ENCODE measurements around the gene TAF1B.
A peak's percentile ranks its signal among the peaks of the same experiment; 100 is the strongest.
"Not testable (repeated sequence)": the region's sequence is repeated elsewhere in the genome, so short reads cannot be mapped to it uniquely, and the experiment has no call there.

The TAF1B gene

DNA sequence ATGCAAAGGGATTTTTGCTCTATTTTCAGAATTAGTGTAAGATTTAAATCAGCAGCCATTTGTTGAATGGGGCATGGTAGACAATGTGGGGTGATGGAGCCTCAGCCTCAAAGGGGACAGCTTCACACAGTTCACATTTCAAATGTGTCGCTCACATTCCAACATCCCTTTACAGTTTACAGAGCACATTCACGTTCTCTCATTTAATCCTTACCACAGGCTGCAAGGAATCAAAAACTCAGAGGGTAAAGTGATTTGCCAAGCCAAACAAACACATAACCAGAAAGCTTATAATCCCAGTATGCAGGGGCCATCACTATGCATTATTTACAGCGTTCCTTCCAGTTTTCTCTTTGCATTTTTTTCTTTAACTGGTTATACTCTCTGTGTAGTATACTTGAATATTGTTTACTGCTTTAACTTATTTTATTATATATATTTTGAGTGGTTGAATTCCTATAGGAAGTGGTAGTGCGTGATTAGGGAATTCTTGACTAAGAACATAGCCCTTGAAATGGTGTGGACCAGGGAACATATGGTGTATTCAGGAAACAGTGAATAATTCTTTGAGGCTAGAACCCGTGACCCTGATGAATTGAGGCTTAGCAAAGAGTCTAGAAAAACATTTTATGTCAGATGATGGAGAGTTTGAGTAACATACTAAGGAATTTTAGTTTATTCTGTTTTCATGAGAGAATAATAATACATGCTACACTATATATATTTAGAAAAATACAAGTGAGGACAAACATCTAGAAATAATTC, 18.1 kb upstream of the TAF1B start:
- DNase-seq (ENCODE audit: low read depth, low spot score), result no peak
- H3K4me3 ChIP-seq (ENCODE audit: low read length), result no peak overlapping the region

DNA sequence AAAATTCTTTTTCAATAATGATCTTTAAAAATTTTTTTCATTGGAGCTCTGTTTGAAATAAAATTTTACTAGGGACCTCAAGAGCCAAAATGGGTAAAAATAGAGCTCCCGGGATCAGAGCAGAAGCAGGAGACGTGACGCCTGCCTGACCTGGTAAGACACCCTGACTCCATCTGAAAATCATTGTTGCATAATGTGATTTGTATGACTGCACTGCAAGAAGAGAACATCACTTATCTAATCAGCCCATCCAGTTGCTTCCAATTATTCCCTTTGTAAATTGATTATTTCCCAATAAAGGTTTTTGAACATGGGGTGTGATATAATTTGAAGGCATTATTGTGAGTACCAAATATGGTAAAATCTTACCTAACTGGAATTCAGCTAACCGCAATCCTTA, 17.1 kb upstream of the TAF1B start:
- no peak for DNase-seq (ENCODE audit: low read depth, low spot score)
- H3K4me3 ChIP-seq (ENCODE audit: low read length), result no peak overlapping the region

DNA sequence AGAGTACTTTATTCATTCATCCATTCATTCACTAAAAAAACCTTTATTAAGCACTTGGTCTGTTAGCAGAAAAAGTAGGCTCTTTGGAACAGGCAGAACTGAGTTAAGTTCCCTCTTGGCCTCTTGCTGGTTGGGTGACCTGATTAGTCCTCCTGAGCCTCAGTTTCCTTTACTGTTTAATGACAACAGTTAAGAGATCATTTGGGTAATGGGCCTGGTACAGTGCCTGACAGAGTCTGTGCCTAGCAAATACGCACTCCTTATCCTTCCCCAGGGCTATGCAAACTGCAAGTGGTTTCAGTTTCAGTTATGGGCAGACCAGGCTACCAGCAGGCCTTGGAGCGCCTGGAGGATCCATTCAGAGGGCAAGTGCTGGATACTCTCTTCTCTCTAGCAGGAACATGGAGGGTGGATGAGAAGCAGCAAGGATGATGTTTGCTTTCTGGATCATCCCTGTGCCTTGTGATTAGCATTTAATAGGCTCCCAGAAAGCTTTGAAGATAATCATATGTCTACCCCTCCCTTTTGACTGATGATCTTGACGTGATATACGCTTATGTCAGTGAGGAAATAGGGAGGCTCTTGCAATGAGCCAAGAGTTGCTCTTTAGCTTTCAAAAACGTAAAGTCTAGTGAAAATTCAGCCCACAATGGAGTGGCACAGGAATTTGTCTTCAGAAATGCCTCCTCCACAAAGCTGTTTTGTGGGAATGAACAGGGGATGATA, 12.4 kb upstream of the TAF1B start:
- no peak for DNase-seq (ENCODE audit: low read depth, low spot score)
- no peak overlapping the region for H3K4me3 ChIP-seq (ENCODE audit: low read length)

DNA sequence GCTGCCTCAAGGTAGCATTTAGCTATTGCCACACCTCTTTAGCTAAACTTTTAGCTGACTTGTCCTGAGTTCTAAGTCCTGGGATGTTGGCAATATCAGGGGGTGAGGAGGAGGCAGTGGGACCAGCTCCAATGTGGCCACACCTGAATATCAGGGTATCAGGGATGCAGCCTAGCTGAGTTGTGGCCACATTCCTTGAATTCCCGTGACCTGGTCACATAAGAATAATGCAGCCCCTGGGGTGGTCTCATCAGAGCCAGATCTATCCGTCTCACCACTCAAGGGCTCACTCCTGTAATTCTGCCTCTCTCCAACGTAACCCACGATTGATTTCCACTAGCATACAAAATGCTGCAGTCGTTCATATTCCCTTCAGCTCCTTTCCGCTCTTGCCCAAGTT, 11.6 kb upstream of the TAF1B start:
- no peak for DNase-seq (ENCODE audit: low read depth, low spot score)
- H3K4me3 ChIP-seq (ENCODE audit: low read length), result no peak overlapping the region

DNA sequence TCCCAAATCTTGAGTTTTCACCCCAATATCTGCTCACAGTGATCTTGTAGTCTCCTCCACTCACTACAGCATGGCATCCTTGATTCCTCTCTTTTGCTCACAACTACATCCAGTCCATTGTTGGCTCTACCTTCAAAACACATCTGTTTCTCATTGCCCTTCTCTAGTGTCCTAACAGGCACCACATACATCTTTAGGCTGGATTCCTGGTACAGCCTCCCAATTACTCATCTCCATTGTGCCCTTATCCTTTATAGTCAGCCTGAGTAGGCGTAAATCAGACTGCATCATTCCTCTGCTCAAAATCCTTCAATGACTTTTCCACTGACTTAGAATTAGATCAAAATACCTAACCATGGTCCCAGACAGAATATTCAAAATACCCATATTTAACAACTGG, 10.7 kb upstream of the TAF1B start:
- H3K4me3 ChIP-seq (ENCODE audit: low read length), result no peak overlapping the region
- DNase-seq (ENCODE audit: low read depth, low spot score), result no peak

DNA sequence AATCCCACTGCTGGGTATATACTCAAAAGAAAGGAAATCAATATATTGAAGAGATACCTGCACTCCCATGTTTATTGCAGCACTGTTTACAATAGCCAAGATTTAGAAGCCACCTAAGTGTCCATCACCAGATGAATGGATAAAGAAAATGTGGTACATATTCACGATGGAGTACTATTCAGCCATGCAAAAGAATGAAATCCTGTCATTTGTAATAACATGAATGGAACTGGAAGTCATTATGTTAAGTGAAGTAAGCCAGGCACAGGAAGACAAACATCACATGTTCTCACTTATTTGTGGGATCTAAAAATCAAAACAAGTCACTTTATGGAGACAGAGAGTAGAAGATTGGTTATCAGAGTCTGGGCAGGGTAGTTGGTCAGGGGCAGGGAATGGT, 8.2 kb upstream of the TAF1B start:
- H3K4me3 ChIP-seq (ENCODE audit: low read length); DNase-seq (ENCODE audit: low read depth, low spot score): not testable (repeated sequence)

DNA sequence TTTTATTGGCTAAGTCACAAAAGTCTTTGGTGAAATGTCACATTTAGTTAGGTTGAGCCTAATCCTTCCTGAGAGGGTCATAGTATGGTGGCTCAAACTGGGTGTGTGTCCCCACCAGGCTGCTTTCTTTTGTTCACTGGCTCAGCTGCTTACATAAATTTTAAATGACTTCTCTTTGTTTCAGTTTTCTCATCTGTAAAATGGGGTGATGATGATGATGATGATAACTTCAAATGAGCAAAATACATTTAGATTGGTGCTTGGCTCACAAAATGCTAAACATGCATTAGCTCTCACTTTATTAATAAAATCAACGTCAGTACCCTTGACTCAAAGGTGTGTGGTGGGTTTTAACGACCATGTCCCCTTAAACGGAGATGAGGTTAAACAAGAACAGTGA, 7.2 kb upstream of the TAF1B start:
- no peak overlapping the region for H3K4me3 ChIP-seq (ENCODE audit: low read length)
- DNase-seq (ENCODE audit: low read depth, low spot score), result no peak

DNA sequence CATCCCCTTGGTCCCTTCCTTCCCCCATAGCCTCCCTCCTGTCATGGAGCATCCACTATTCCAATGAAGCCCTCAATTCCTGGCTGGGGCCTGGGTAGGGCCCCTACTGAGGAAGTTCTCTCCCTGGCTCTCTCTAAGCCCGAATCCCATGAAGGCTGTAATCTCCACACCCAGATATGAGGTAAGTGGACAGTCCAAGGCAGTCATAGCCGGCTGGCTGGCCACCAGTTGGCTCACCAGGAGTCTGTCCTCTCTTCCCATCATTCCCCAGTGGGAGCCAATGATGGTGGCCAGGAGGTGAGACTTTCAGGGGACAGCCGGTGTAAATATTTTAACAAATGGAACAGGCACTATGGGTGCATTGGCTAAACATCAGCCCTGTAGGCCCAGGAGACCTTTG, 6.8 kb upstream of the TAF1B start:
- no peak for DNase-seq (ENCODE audit: low read depth, low spot score)
- no peak overlapping the region for H3K4me3 ChIP-seq (ENCODE audit: low read length)

DNA sequence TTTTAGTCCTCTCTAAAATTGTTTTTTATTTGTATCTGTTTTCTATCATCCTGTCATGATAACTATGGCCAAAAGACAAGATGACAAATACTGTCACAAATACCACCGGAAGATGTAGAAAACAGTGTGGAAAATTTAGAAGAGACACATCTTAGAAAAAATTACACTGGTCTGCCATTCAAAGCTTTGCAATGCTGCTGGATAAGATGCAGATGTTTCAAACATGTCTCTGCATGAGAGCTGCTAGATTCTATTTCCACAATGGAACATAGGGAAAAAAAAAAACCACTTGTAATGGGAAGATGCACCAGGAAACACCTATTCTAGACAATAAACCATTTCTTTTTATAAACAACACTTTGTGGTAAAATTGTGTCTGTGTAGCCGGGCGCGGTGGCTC, 5.8 kb upstream of the TAF1B start:
- no peak for DNase-seq (ENCODE audit: low read depth, low spot score)
- no peak overlapping the region for H3K4me3 ChIP-seq (ENCODE audit: low read length)

DNA sequence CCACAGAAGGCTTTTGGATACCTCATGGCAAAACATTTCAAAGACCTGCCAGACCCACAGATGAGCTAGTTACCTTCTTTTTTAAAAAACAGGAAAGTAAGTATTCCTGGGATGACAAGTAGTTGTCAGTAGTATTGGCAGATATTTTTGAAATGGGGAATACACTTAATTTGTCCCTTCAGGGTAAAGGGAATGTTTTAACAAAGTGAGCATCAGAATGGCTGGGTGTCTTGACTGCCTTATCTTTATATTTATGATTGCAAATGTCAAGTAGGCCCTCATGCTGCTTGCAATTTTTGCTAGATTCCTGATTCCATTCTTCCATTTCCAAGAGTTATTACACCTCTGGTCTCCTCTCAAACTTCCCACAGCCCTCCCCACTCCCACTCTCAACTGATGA, 4.9 kb upstream of the TAF1B start:
- H3K4me3 ChIP-seq (ENCODE audit: low read length), result no peak overlapping the region
- DNase-seq (ENCODE audit: low read depth, low spot score), result no peak

DNA sequence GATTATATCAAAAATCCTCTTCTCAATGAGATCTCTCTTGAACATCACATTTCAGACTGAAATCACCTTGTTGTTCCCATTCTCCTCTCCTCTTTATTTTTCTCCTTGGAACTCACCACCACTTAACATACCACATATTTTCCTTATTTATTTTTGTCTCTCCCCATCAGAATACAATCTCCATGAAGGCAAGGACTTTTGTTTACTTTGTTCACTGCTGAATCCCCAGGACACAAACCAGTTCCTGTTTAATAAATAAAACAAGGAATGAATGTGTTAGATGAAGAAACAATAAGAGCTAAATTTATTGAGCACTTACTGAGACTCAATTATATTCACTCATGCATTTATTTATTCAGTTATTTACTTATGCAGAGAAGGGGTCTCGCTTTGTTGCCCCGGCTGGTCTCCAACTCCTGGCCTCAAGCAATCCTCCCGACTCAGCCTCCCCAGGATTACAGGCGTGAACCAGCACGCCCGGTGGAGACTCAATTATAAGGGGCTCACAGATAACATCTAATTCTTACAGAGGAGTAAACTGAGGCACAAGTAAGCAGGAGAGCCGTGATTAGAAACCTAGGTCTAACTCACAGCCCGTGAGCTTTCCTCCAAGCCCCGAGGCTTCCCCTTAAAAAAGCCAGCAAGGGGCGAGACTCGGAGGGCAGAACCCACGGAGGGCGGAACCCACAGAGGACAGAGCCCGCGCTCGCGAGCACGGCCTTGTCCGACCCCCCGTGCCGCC, 616 bp upstream of the TAF1B start:
- DNase-seq (ENCODE audit: low read depth, low spot score), result no peak
- H3K4me3 ChIP-seq (ENCODE audit: low read length), result peak overlapping the region; percentile 90

DNA sequence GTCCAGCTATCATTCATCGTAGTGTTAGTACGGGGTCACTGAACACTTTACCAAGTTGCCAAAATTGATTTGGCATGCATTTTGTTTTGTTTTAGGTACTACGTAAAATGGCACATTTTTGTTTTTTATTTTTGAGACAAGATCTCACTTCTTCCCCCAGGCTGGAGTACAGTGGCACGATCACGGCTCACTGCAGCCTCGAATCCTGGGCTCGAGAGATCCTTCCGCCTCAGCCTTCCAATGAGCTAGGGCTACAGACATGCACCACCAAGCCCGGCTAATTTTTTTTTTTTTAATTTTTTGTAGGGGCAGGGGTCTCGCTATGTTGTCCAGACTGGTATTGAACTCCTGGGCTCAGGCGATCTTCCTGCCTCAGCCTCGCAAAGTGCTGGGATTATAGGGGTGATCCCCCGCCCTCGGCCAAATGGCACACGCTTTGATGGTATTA, 786 bp downstream of the TAF1B start:
- H3K4me3 ChIP-seq (ENCODE audit: low read length), result peak overlapping the region; percentile 90

DNA sequence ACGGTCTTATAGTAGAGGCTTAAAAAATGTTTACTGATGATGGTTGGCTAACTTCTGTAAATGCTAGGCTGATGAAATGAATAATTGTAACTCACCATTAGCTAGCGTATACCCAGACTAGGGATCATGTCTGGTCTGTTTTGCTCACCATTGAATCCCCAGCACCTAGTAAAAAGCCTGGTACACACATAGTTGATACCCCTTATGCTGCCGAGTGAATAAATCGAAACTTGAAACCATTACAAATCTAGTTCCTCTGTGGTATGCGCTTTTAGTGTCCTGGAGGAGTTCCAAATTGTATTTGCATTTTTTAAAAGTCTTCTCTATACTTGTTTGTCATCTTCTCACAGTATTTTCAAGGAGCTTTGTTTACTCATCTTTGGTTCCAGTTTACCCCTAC, 1.3 kb downstream of the TAF1B start:
- H3K4me3 ChIP-seq (ENCODE audit: low read length), result peak overlapping the region; percentile 90
- no peak for DNase-seq (ENCODE audit: low read depth, low spot score)

More for the DNA sequence above, 786 bp downstream of the TAF1B start:
- no peak for DNase-seq (ENCODE audit: low read depth, low spot score)

DNA sequence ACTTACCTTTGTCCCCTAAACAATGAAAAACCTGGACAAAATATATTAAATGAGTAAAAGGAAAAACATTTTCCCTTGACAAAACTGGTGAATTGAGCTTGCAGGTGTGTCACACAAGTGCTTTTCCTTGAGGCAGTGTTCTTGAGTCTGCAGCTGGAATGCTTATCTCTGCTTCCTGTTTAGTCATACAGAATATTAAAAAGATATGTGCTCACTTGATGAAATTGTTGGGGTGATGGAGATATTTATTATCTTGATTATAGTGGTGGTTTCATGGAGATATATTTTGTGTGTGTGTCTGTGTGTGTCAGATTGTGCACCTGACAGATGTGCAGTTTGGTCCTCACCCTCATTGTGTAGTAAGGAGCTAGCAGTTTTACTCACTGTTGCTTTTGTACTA, 3.3 kb downstream of the TAF1B start:
- H3K4me3 ChIP-seq (ENCODE audit: low read length), result no peak overlapping the region
- no peak for DNase-seq (ENCODE audit: low read depth, low spot score)

DNA sequence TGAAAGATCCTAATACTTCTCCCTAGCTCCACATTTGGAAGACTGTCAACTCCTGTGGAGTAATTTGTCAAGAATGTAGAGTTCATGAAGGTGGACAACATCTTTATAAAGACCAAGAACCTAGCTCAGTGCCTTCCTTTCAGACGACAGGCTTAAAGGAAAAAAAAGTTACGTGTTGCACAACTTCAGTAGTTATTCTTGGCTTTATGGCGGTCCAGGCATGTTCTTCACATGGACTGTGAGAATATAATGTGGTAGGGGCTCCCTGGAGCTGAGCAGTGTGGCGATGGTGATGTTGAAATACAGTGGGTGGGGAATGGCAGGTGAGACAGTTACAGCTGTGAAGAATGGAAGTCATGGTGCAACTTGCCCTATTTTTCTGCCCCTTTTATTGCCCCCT, 3.9 kb downstream of the TAF1B start:
- DNase-seq (ENCODE audit: low read depth, low spot score), result no peak
- H3K4me3 ChIP-seq (ENCODE audit: low read length), result no peak overlapping the region

DNA sequence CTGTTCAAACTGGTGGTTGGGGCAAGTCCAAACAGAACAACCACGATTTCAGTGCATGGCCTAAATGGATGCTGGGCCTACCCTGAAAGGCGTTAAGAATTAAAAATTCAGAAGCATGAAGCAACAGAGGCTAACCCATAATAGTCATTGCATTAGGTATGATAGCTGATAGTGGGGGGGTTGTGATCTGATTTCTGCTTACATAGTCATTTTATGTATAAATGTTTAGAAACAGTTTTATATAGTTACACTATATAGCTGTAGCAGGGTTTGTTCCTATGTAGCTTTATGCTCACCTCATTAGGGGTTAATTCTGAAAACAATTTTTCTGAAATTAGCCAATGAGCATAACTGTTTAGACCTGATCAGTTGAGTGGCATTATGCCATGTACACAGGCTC, 9.6 kb downstream of the TAF1B start:
- no peak for DNase-seq (ENCODE audit: low read depth, low spot score)
- H3K4me3 ChIP-seq (ENCODE audit: low read length), result no peak overlapping the region

DNA sequence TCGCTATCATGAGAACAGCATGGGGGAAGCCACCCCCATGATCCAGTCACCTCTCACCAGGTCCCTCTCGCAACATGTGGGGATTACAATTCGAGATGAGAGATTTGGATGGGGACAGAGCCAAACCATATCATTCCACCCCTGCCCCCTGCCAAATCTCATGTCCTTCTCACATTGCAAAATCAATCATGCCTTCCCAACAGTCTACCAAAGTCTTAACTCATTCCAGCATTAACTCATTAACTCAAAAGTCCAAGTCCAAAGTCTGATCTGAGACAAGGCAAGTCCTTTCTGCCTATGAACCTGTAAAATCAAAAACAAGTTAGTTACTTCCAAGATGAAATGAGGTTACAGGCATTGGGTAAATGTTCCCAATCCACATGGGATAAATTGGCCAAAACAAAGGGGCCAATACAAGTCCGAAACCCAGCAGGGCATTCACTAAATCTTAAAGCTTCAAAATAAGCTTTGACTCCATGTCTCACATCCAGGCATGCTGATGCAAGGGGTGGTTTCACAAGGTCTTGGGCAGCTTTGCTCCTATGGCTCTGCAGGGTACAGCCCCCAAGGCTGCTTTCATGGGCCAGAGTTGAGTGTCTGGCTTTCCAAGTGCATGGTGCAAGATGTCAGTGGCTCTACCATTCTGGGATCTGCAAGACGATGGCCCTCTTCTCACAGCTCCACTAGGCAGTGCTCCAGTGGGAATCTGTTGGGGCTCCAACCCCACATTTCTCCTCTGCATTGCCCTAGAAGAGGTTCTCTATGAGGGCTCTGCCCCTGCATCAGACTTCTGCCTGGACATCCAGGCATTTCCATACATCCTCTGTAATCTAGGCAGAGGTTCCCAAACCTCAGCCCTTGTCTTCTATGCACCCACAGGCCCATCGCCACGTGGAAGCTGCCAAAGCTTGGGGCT, 14.8 kb downstream of the TAF1B start:
- no peak overlapping the region for H3K4me3 ChIP-seq (ENCODE audit: low read length)
- no peak for DNase-seq (ENCODE audit: low read depth, low spot score)

DNA sequence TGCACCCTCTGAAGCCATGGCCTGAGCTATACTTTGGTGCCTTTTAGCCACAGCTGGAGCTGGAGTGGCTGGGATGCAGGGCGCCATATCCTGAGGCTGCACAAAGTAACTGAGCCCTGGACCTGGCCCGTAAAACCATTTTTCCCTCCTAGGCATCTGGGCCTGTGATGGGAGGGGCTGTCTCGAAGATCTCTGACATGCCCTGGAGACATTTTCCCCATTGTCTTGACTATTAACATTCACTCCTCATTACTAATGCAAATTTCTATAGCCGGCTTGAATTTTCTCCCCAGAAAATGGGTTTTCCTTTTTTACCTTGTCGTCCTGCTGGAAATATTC, 15.4 kb downstream of the TAF1B start:
- no peak overlapping the region for H3K4me3 ChIP-seq (ENCODE audit: low read length)

DNA sequence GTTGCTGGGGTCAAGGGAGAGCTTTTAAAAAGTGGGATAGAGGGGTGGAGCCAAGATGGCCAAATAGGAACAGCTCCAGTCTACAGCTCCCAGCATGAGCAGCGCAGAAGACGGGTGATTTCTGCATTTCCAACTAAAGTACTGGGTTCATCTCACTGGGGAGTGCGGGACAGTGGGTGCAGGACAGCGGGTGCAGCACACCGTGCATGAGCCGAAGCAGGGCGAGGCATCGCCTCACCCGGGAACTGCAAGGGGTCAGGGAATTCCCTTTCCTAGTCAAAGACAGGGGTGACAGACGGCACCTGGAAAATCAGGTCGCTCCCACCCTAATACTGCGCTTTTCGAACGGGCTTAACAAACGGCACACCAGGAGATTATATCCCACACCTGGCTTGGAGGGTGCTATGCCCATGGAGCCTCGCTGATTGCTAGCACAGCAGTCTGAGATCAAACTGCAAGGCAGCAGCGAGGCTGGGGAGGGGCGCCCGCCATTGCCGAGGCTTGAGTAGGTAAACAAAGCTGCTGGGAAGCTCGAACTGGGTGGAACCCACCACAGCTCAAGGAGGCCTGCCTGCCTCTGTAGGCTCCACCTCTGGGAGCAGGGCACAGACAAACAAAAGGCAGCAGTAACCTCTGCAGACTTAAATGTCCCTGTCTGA, 17.8 kb downstream of the TAF1B start:
- not testable (repeated sequence) for H3K4me3 ChIP-seq (ENCODE audit: low read length); DNase-seq (ENCODE audit: low read depth, low spot score)

More for the DNA sequence above, 15.4 kb downstream of the TAF1B start:
- no peak for DNase-seq (ENCODE audit: low read depth, low spot score)

Data from Jurkat, Clone E6-1 (cell line).